Activated B cell treated with CpG ODN at 0.5 μM for 24 hours (primary cell): ENCODE data around the gene DZANK1. TPM values are rescaled to one million over a fixed set of nuclear protein-coding genes. Genes with fewer than 3 reads are reported as not detected.
"Not testable (repeated sequence)": the region's sequence is repeated elsewhere in the genome, so short reads cannot be mapped to it uniquely, and the experiment has no call there.

Experiments used
- ATAC-seq: fragments of 200-7000 bp; cut with Tn5 transposase; one replicate; pipeline ENCODE4 v1.10.0; 2021; ENCODE audit warnings: low read depth, mild to moderate bottlenecking, moderate library complexity
- CTCF ChIA-PET: fragments of 350-600 bp; sonication (Branson Sonifier 250); formaldehyde crosslinking; loops from one replicate; lab custom pipeline; 2021; ENCODE audit warnings: antibody characterized with exemption; lab: Charles Lee
- POLR2A ChIA-PET: fragments of 350-600 bp; sonication (Branson Sonifier 250); formaldehyde crosslinking; loops from one replicate; lab custom pipeline; 2021; ENCODE audit warnings: antibody characterized with exemption; lab: Charles Lee
- DNase-seq: peaks from one replicate; pipeline ENCODE4 v3.0.0; 2022
- H3K27ac Mint-ChIP-seq: one replicate; pipeline ENCODE4 v1.8.0; 2020; ENCODE audit warnings: mixed read lengths
- H3K27me3 Mint-ChIP-seq: one replicate; pipeline ENCODE4 v1.8.0; 2021; ENCODE audit warnings: mixed read lengths
- H3K36me3 Mint-ChIP-seq: one replicate; pipeline ENCODE4 v1.8.0; 2021; ENCODE audit warnings: low read depth, mixed read lengths
- H3K4me1 Mint-ChIP-seq: one replicate; pipeline ENCODE4 v1.8.0; 2021; ENCODE audit warnings: mixed read lengths
- H3K4me3 Mint-ChIP-seq: one replicate; pipeline ENCODE4 v1.8.0; 2020; ENCODE audit warnings: mild to moderate bottlenecking, mixed read lengths
- H3K9me3 Mint-ChIP-seq: one replicate; pipeline ENCODE4 v1.8.0; 2020; ENCODE audit warnings: mixed read lengths
- CTCF ChIP-seq: fragments of 200-600 bp; IDR thresholded peaks from one replicate; pipeline ENCODE4 v1.8.0; 2022; ENCODE audit warnings: antibody characterized with exemption, mild to moderate bottlenecking
- intact Hi-C: fragments of 100-400 bp; cut with micrococcal nuclease; formaldehyde crosslinking; loops from one replicate; pipeline ENCODE4 v1.15.1; 2024
- total RNA-seq: library from RNA; stranded (reverse); gene quantifications from 2 replicates; pipeline ENCODE4 v1.2.3, GENCODE V29; 2022

Gene DZANK1
- total RNA-seq, 1 donor from 2014 or later: 6.0 TPM

DNA sequence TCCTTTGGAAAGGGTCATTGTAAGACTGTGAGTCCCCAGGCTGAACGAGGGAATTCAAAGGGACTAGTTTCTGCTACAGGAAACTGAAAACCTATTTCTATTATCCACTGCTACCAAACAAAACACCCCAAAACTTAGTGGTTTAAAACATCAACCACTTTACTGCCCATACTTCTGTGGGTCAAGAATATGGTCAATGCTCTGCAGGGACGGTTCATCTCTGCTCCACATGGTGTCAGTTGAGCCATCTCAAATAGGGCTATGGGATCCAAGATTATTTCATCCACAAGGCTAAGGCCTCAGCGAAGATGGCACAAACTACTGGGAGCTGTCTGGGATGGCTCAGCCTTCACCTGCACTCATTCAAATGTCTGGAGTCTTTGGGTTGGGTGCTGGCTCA is 65.5 kb downstream of the DZANK1 start:
- no peak for TF ChIP-seq CTCF
- CTCF ChIA-PET: no interaction called here
- ATAC-seq: no peak
- POLR2A ChIA-PET: no interaction called here
- Mint-ChIP-seq H3K4me1 (no peaks in the 10 kb centered on the region), H3K4me3 (no peak overlapping the region), H3K27ac (no peak overlapping the region), H3K36me3 (peaks cover 35% of the 10 kb centered on the region), H3K9me3 (peaks cover 2% of the 10 kb centered on the region), H3K27me3 (no peaks in the 10 kb centered on the region)
- DNase-seq: no peak
- intact Hi-C loops: no loop called here

DNA sequence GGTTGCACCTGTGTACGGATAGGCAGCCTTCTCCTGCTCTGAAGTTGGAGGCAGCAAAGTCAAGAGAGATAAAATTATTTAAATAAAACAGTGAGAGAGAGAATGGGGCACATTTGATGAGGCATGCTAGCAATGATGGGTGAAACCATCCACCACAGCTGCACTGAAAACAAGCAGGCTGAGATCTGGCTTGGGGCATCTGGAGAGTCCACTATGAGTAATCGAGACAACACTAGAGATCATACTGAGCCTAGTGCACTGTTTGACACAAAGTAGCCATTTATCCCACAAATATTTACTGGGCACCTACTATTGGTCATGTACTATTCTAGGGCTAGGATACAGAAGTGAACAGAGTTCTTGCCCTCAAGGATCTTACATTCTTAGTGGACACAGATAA is 66.4 kb downstream of the DZANK1 start:
- H3K27me3 Mint-ChIP-seq: no peaks in the 10 kb centered on the region
- ChIA-PET POLR2A (no interaction called here), CTCF (no interaction called here)
- H3K27ac Mint-ChIP-seq: no peak overlapping the region
- ATAC-seq: no peak
- no peak overlapping the region for H3K4me3 Mint-ChIP-seq
- no peak for DNase-seq
- H3K9me3 Mint-ChIP-seq: peaks cover 2% of the 10 kb centered on the region
- H3K36me3 Mint-ChIP-seq: peaks cover 29% of the 10 kb centered on the region
- intact Hi-C loops: no loop called here
- no peak for TF ChIP-seq CTCF
- H3K4me1 Mint-ChIP-seq: peaks cover 3% of the 10 kb centered on the region

DNA sequence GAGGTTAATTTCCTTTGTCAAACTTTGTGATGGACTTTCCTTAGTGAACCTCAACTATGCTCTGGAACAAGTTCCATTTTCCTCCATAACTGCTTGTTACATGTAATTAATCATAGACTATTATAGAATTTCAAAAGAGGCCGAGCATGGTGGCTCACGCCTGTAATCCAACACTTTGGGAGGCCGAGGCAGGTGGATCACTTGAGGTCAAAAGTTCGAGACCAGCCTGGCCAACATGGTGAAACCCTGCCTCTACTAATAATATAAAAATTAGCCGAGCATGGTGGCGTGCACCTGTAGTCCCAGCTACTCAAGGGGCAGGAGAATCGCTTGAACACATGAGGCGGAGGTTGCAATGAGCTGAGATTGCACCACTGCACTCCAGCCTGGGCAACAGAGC is 68.1 kb downstream of the DZANK1 start:
- intact Hi-C loops, ATAC-seq, H3K4me3 Mint-ChIP-seq: not testable (repeated sequence)

GRCh38 chr20:18397030-18397429 is 69.8 kb downstream of the DZANK1 start:
- ATAC-seq: no peak
- H3K27me3 Mint-ChIP-seq: no peaks in the 10 kb centered on the region
- ChIA-PET CTCF (interaction anchor here (1.7 kb wide), 1 partner anchor 8 kb away, joined by 3 read pairs; no protein-coding TSS in a partner anchor), POLR2A (no interaction called here)
- DNase-seq: no peak
- TF ChIP-seq CTCF: no peak
- no peak overlapping the region for H3K4me3 Mint-ChIP-seq
- intact Hi-C loops: no loop called here
- peaks cover 4% of the 10 kb centered on the region for H3K4me1 Mint-ChIP-seq
- H3K9me3 Mint-ChIP-seq: no peaks in the 10 kb centered on the region
- peaks cover 11% of the 10 kb centered on the region for H3K36me3 Mint-ChIP-seq
- H3K27ac Mint-ChIP-seq: no peak overlapping the region

More for the DNA sequence above, 68.1 kb downstream of the DZANK1 start:
- POLR2A ChIA-PET, H3K9me3 Mint-ChIP-seq, H3K27ac Mint-ChIP-seq, DNase-seq, H3K4me1 Mint-ChIP-seq, H3K27me3 Mint-ChIP-seq: not testable (repeated sequence)
- CTCF ChIA-PET: interaction anchor here (1.7 kb wide), 1 partner anchor 10 kb away, joined by 3 read pairs; no protein-coding TSS in a partner anchor
- peaks cover 20% of the 10 kb centered on the region for H3K36me3 Mint-ChIP-seq

DNA sequence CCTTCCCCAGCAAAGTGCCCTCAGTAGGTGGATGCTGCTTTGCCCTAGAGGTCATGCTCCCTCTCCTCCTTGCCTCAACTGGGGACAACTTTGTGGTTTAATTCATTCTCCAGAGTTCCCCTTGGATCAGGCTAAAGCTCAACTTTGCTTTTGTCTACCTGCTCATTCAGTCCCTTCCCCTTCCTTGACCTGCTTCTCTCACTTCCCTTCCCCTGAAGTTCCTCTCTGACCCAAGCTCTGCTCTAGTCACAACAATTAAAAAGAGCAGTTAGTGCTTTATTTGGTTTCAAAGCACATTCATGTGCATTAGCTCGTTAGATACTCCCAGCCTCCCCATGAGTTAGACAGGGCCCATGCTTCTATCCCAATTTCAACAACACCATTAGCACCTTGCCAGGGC is 71.3 kb downstream of the DZANK1 start:
- intact Hi-C loops: no loop called here
- POLR2A ChIA-PET: no interaction called here
- Mint-ChIP-seq H3K4me1 (peaks cover 4% of the 10 kb centered on the region), H3K27ac (no peak overlapping the region), H3K9me3 (no peaks in the 10 kb centered on the region), H3K36me3 (peaks cover 2% of the 10 kb centered on the region), H3K27me3 (no peaks in the 10 kb centered on the region), H3K4me3 (no peak overlapping the region)
- DNase-seq (no peak), ATAC-seq (no peak)
- CTCF ChIA-PET: no interaction called here
- TF ChIP-seq CTCF: no peak

DNA sequence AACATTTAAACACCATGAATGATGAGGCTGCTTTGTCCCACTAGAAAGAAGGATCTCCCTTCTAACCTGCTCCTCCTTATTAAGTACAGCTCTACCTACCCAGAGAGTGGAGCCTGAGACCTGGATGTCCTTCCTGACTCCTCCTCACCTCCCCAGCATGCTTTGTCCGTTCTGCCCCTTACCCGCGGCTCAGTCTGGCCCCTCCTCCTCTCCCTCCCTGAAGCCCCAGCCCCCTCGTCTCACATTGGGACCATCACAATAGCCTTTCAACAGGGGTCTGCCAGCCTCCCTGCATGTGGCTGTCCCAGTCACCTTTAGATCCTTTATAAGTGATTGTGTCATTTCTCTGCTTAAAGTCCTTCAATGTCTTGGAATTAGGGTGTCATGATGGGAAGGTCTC is 72.5 kb downstream of the DZANK1 start:
- TF ChIP-seq CTCF: no peak
- Mint-ChIP-seq H3K27me3 (no peaks in the 10 kb centered on the region), H3K4me1 (peaks cover 4% of the 10 kb centered on the region), H3K4me3 (no peak overlapping the region), H3K36me3 (peaks cover 8% of the 10 kb centered on the region), H3K9me3 (no peaks in the 10 kb centered on the region), H3K27ac (no peak overlapping the region)
- ChIA-PET CTCF (no interaction called here), POLR2A (no interaction called here)
- no peak for ATAC-seq
- intact Hi-C loops: no loop called here
- DNase-seq: no peak
